Sigmoid colon (tissue), 7 donors: ENCODE results near the gene MARF1. TPM values are rescaled to one million over a fixed set of nuclear protein-coding genes. Genes with fewer than 3 reads are reported as not detected.

Experiments
- DNase-seq: peaks from one replicate; pipeline ENCODE4 v3.0.0-alpha.2; 2019
- H3K27ac ChIP-seq, 4 donors: fragments of 200-600 bp; sonication (generic); one replicate each; pipeline ENCODE4 v1.5.1; 2016 to 2019; ENCODE audit warnings: mild to moderate bottlenecking in 1 of 4
- H3K27me3 ChIP-seq, 3 donors: fragments of 200-600 bp; sonication (generic); one replicate each; pipeline ENCODE4 v1.5.1; 2019; ENCODE audit warnings: mild to moderate bottlenecking in 1 of 3
- H3K36me3 ChIP-seq, 4 donors: fragments of 200-600 bp; sonication (generic); one replicate each; pipeline ENCODE4 v1.5.1; 2016 to 2019
- H3K4me1 ChIP-seq, 4 donors: fragments of 200-600 bp; sonication (generic); one replicate each; pipeline ENCODE4 v1.5.1; 2017 to 2019
- H3K4me3 ChIP-seq, 4 donors: fragments of 200-600 bp; sonication (generic); one replicate each; pipeline ENCODE4 v1.5.1; 2017 to 2019; ENCODE audit warnings: mild to moderate bottlenecking in 2 of 4, moderate library complexity in 1 of 4
- H3K9me3 ChIP-seq, 4 donors: fragments of 200-600 bp in 3 of 4; sonication (generic) in 3 of 4; one replicate each; pipeline versions ENCODE4 v1.5.1 to v1.6.1; 2013 to 2019
- EP300 ChIP-seq, 4 donors: sonication (generic); formaldehyde crosslinking; IDR thresholded peaks; one replicate each; pipeline ENCODE4 v1.6.1; 2017; ENCODE audit warnings: antibody characterized with exemption in 4 of 4
- POLR2A ChIP-seq, 2 donors: fragments of 450-650 bp; IDR thresholded peaks; one replicate each; pipeline ENCODE4 v1.6.1; 2016; ENCODE audit warnings: antibody characterized with exemption in 2 of 2, mild to moderate bottlenecking in 2 of 2, moderate library complexity in 2 of 2
- POLR2AphosphoS5 ChIP-seq, 4 donors: sonication (generic); formaldehyde crosslinking; IDR thresholded peaks; one replicate each; pipeline ENCODE4 v1.6.1; 2017; ENCODE audit warnings: antibody characterized with exemption in 4 of 4
- WGBS, 2 donors: extraction: QIAGEN DNeasy Blood & Tissue Kit; methylation state at CpG; one replicate each; pipeline ENCODE4 v1.1.7; 2013; 5-methylcytosine and 5-hydroxymethylcytosine counted together
- intact Hi-C: fragments of 100-400 bp; cut with DNase I; formaldehyde crosslinking; loops from one replicate; pipeline ENCODE4 v1.15.1; 2023
- polyA plus RNA-seq, 3 donors: library from polyadenylated mRNA; stranded (reverse); fragments of 200-250 nt; gene quantifications; one replicate each; pipeline ENCODE4 v1.2.3, GENCODE V29; 2013
- total RNA-seq, 4 donors: library from RNA; depleted of rRNA; stranded (reverse); fragments of >200 nt; gene quantifications; one replicate each; pipeline ENCODE4 v1.1.0, GENCODE V29; 2016
- TF ChIP-seq, protein P1 (sequence below), 4 experiments: fragments of 450-650 bp in 3 of 4; fragments of 200-600 bp in 1 of 4; IDR thresholded peaks; one replicate each; pipeline ENCODE4 v1.5.1; 2016 to 2019; ENCODE audit warnings: antibody characterized with exemption in 4 of 4, mild to moderate bottlenecking in 3 of 4, moderate library complexity in 2 of 4
- donor health status: healthy with polysubstance abuse.
- donor health status: Bipolar disorder and iron deficiency.
- donor health status: healthy.

Gene MARF1
- total and polyA plus RNA-seq, 7 donors: 13.8 to 76.7 (median 43.8) TPM

DNA sequence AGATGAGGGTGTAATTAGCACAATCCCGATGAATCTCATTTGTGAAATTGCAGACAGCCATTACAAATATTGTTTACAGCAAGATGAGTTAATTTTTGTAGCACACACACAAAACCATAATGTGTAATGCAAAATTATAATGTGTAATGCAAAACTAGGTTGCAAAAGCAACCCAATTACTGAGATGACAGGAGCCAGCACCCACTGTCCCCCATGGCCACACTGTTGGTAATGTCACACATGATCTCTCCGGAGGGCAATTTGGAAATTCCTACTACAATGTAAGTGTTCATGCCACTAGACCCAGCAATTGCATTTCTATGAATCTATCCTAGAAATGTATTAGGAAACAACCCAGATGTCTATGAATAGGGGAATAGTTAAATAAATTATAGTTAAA, 76.9 kb downstream of the MARF1 start:
- H3K4me3 ChIP-seq: no peak overlapping the region
- intact Hi-C loops: no loop called here
- WGBS, 2 donors: 97% methylated on average over 2 of the region's 2 CpGs
- H3K9me3 ChIP-seq: no peaks in the 10 kb centered on the region
- no peak for DNase-seq
- no peaks in the 10 kb centered on the region for H3K4me1 ChIP-seq
- no peak overlapping the region for H3K27ac ChIP-seq
- no peak for TF ChIP-seq POLR2A (IDR thresholded peaks at IDR 0.05)
- TF ChIP-seq, protein P1, sequence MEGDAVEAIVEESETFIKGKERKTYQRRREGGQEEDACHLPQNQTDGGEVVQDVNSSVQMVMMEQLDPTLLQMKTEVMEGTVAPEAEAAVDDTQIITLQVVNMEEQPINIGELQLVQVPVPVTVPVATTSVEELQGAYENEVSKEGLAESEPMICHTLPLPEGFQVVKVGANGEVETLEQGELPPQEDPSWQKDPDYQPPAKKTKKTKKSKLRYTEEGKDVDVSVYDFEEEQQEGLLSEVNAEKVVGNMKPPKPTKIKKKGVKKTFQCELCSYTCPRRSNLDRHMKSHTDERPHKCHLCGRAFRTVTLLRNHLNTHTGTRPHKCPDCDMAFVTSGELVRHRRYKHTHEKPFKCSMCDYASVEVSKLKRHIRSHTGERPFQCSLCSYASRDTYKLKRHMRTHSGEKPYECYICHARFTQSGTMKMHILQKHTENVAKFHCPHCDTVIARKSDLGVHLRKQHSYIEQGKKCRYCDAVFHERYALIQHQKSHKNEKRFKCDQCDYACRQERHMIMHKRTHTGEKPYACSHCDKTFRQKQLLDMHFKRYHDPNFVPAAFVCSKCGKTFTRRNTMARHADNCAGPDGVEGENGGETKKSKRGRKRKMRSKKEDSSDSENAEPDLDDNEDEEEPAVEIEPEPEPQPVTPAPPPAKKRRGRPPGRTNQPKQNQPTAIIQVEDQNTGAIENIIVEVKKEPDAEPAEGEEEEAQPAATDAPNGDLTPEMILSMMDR (IDR thresholded peaks at IDR 0.05): no peak
- TF ChIP-seq POLR2AphosphoS5 (IDR thresholded peaks at IDR 0.05): no peak
- TF ChIP-seq EP300 (IDR thresholded peaks at IDR 0.05): no peak
- H3K36me3 ChIP-seq: peaks cover 0 to 10% (median 3%) of the 10 kb centered on the region in 4 donors
- no peaks in the 10 kb centered on the region for H3K27me3 ChIP-seq

DNA sequence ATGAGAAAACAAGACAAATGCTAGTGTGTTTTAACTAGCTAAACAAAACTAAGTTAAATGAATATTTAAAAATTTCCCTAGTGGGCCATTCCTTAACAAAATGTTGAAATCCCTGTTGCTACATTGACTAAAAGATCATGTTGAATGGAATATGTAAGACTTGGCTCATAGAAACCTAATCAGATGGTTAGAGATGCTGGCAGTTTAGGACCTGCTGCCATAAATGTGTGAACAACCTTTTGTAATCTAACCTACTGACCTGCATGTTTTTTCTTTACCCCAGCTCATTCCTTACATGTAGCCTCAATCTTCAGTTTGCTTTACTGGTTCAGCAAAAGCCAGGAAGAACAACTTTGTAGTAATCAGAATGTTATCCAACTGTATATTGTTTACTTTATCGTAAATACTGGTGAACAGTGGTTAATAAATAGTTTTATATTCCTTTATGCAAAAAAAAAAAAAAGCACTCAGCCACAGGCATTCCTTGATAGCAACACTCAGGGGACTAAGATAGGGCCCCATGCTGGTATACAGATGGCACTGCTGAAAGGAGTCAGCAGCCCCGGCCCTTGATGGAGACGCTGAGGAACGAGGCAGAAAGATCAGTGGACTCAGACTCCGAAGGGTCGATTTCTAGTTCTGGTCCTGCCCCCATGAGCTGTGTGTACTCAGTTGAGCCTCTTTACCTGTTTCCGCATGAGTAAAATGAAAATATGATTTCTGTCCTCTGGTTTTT, 78.2 kb downstream of the MARF1 start:
- 84 to 89% methylated on average over 7 of the region's 7 CpGs for WGBS, 2 donors
- Histone ChIP-seq H3K27ac (no peak overlapping the region), H3K4me1 (no peaks in the 10 kb centered on the region), H3K4me3 (no peak overlapping the region), H3K9me3 (no peaks in the 10 kb centered on the region), H3K36me3 (peaks cover 0 to 10% (median 3%) of the 10 kb centered on the region in 4 donors), H3K27me3 (no peaks in the 10 kb centered on the region)
- intact Hi-C loops: no loop called here
- no peak for DNase-seq
- TF ChIP-seq EP300 (IDR thresholded peaks at IDR 0.05) (no peak), POLR2A (IDR thresholded peaks at IDR 0.05) (no peak), POLR2AphosphoS5 (IDR thresholded peaks at IDR 0.05) (no peak)
- TF ChIP-seq, protein P1 (IDR thresholded peaks at IDR 0.05): no peak

DNA sequence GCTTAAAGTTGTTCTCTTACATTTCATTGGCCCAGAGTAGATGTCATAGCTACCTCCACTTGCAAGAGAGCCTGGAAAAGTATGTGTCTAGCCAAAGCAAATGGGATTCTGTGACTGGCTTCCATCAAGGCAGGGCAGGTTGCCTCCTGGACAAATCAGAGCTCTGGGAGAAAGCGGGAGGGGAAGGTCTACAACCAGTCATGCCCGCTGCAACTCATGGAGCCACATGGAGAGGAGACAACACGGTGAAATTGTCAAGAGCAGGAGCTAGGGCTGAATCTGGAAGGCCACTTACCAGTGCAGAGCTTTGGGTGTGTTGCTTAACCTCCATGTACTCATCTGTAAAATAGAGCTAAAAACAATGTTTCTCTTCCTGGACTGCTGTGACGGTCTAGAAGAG, 83.8 kb downstream of the MARF1 start:
- Histone ChIP-seq H3K4me3 (no peak overlapping the region), H3K9me3 (no peaks in the 10 kb centered on the region), H3K27ac (no peak overlapping the region), H3K4me1 (no peaks in the 10 kb centered on the region), H3K27me3 (no peaks in the 10 kb centered on the region), H3K36me3 (peaks cover 0 to 5% (median 0%) of the 10 kb centered on the region in 4 donors)
- intact Hi-C loops: no loop called here
- no peak for TF ChIP-seq POLR2AphosphoS5 (IDR thresholded peaks at IDR 0.05)
- TF ChIP-seq, protein P1 (IDR thresholded peaks at IDR 0.05): no peak
- TF ChIP-seq POLR2A (IDR thresholded peaks at IDR 0.05): no peak
- TF ChIP-seq EP300 (IDR thresholded peaks at IDR 0.05): no peak
- no peak for DNase-seq
- 97% methylated on average over 4 of the region's 4 CpGs for WGBS, 2 donors

DNA sequence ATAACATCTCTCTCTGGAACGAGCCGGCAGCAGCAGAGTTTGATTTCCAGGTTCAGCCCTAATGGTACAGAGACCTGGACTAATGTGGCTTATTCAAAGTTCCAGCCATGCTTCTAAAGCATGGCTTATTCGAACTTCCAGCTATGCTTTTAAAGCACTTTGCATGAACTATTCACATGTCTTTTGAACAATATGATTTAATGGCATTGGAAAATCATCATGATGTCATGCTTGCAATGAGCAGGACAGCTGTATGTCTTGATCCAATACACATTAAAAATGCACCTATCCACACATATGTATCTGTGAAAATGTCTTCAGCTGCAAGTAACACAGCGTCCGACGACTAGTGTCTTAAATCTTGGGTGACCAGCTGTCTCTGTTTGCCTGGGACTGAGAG, 85.7 kb downstream of the MARF1 start:
- no peaks in the 10 kb centered on the region for H3K4me1 ChIP-seq
- TF ChIP-seq POLR2A (IDR thresholded peaks at IDR 0.05) (no peak), EP300 (IDR thresholded peaks at IDR 0.05) (no peak), POLR2AphosphoS5 (IDR thresholded peaks at IDR 0.05) (no peak)
- TF ChIP-seq, protein P1 (IDR thresholded peaks at IDR 0.05): no peak
- WGBS, 2 donors: 91% methylated on average over 6 of the region's 6 CpGs
- H3K4me3 ChIP-seq: no peak overlapping the region
- intact Hi-C loops: no loop called here
- H3K36me3 ChIP-seq: peaks cover 0 to 5% (median 0%) of the 10 kb centered on the region in 4 donors
- no peaks in the 10 kb centered on the region for H3K9me3 ChIP-seq
- DNase-seq: no peak
- H3K27me3 ChIP-seq: no peaks in the 10 kb centered on the region
- H3K27ac ChIP-seq: no peak overlapping the region
